Osteocyte (in vitro differentiated cells): ENCODE results near the gene PIP4K2A. TPM values are rescaled to one million over a fixed set of nuclear protein-coding genes. Genes with fewer than 3 reads are reported as not detected.

Experiments
- DNase-seq: peaks from one replicate; pipeline ENCODE4 v3.0.0; 2021; ENCODE audit warnings: mixed read lengths; ENCODE audit not compliant: unreplicated experiment; ENCODE audit errors: extremely low spot score
- H3K27ac Mint-ChIP-seq: one replicate; pipeline ENCODE4 v1.8.0; 2021; ENCODE audit warnings: mild to moderate bottlenecking, mixed read lengths; ENCODE audit not compliant: unreplicated experiment
- H3K27me3 Mint-ChIP-seq: one replicate; pipeline ENCODE4 v1.8.0; 2021; ENCODE audit warnings: mixed read lengths; ENCODE audit not compliant: unreplicated experiment
- H3K36me3 Mint-ChIP-seq: one replicate; pipeline ENCODE4 v1.8.0; 2021; ENCODE audit warnings: mixed read lengths; ENCODE audit not compliant: unreplicated experiment
- H3K4me1 Mint-ChIP-seq: one replicate; pipeline ENCODE4 v1.8.0; 2021; ENCODE audit warnings: mixed read lengths; ENCODE audit not compliant: unreplicated experiment
- H3K4me3 Mint-ChIP-seq: one replicate; pipeline ENCODE4 v1.8.0; 2021; ENCODE audit warnings: mild to moderate bottlenecking, moderate library complexity, mixed read lengths; ENCODE audit not compliant: unreplicated experiment
- H3K9me3 Mint-ChIP-seq: one replicate; pipeline ENCODE4 v1.8.0; 2021; ENCODE audit warnings: mixed read lengths; ENCODE audit not compliant: unreplicated experiment
- CTCF ChIP-seq: fragments of 200-600 bp; sonication (generic); IDR thresholded peaks from 2 replicates; pipeline ENCODE4 v1.5.0; 2021; ENCODE audit warnings: antibody characterized with exemption, mild to moderate bottlenecking, moderate library complexity
- total RNA-seq: library from RNA; stranded (reverse); gene quantifications from 2 replicates; pipeline ENCODE4 v1.2.1, GENCODE V29; 2021

Gene PIP4K2A
- total RNA-seq, 1 donor from 2014 or later = 41.1 TPM

- Mint-ChIP-seq H3K27ac (no peak overlapping the region), H3K4me1 (peaks cover 34% of the 10 kb centered on the region), H3K36me3 (peaks cover 2% of the 10 kb centered on the region), H3K27me3 (no peaks in the 10 kb centered on the region), H3K4me3 (no peak overlapping the region), H3K9me3 (no peaks in the 10 kb centered on the region)
- DNase-seq = no peak
- no peak for TF ChIP-seq CTCF
Measured at GRCh38 chr10:22556774-22557173, 157.6 kb downstream of the PIP4K2A start.

GRCh38 chr10:22554461-22555182, 159.8 kb downstream of the PIP4K2A start:
- H3K27me3 Mint-ChIP-seq = no peaks in the 10 kb centered on the region
- peak overlapping the region; percentile 58 for H3K4me3 Mint-ChIP-seq
- H3K27ac Mint-ChIP-seq = peak overlapping the region; percentile 89
- H3K36me3 Mint-ChIP-seq = peaks cover 4% of the 10 kb centered on the region
- H3K4me1 Mint-ChIP-seq = peaks cover 24% of the 10 kb centered on the region
- no peak for TF ChIP-seq CTCF
- DNase-seq = peak; percentile 86
- H3K9me3 Mint-ChIP-seq = no peaks in the 10 kb centered on the region

GRCh38 chr10:22553452-22553995, 160.9 kb downstream of the PIP4K2A start:
- no peak for DNase-seq
- Mint-ChIP-seq H3K4me1 (peaks cover 24% of the 10 kb centered on the region), H3K27ac (no peak overlapping the region)

GRCh38 chr10:22552888-22553378, 161.4 kb downstream of the PIP4K2A start:
- DNase-seq = no peak
- H3K27me3 Mint-ChIP-seq = no peaks in the 10 kb centered on the region
- H3K4me1 Mint-ChIP-seq = peaks cover 24% of the 10 kb centered on the region
- H3K27ac Mint-ChIP-seq = no peak overlapping the region
- TF ChIP-seq CTCF = no peak
- no peaks in the 10 kb centered on the region for H3K9me3 Mint-ChIP-seq
- peaks cover 12% of the 10 kb centered on the region for H3K36me3 Mint-ChIP-seq
- H3K4me3 Mint-ChIP-seq = no peak overlapping the region

More at GRCh38 chr10:22553452-22553995, 160.9 kb downstream of the PIP4K2A start:
- Mint-ChIP-seq H3K9me3 (no peaks in the 10 kb centered on the region), H3K4me3 (no peak overlapping the region), H3K36me3 (peaks cover 6% of the 10 kb centered on the region), H3K27me3 (no peaks in the 10 kb centered on the region)
- TF ChIP-seq CTCF = no peak

GRCh38 chr10:22551681-22552365, 162.6 kb downstream of the PIP4K2A start:
- no peaks in the 10 kb centered on the region for H3K27me3 Mint-ChIP-seq
- H3K36me3 Mint-ChIP-seq = peaks cover 17% of the 10 kb centered on the region
- no peak for DNase-seq
- no peaks in the 10 kb centered on the region for H3K9me3 Mint-ChIP-seq
- H3K27ac Mint-ChIP-seq = no peak overlapping the region
- TF ChIP-seq CTCF = no peak
- H3K4me3 Mint-ChIP-seq = no peak overlapping the region
- peaks cover 24% of the 10 kb centered on the region for H3K4me1 Mint-ChIP-seq
